Measurements from ENCODE around the gene NELFA.

DNA sequence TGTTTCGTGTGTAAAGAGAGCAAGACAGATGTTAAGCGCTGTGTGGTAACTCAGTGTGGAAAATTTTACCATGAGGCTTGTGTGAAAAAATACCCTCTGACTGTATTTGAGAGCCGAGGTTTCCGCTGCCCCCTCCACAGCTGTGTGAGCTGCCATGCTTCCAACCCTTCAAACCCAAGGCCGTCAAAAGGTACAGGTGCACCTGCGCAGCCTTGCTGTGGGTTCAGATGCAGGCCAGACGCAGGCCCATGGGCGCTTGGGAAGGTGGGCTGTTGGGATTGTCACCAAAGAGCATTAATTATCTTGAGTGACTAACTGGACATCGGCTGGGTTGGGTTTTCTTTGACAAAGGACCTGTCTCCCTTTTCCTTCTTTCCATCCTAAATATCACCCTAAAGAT, 55.4 kb downstream of the NELFA start:
- no peak for TF ChIP-seq CTCF (IDR thresholded peaks at IDR 0.05)
- no peak for TF ChIP-seq POLR2A (IDR thresholded peaks at IDR 0.05)
- TF ChIP-seq EP300 (IDR thresholded peaks at IDR 0.05): no peak
